HG02623 (cell line): ENCODE results near the gene GPR18.
"Not testable (repeated sequence)": the region's sequence is repeated elsewhere in the genome, so short reads cannot be mapped to it uniquely, and the experiment has no call there.

Experiments
- ATAC-seq: cut with Tn5 transposase; IDR thresholded peaks from one replicate; pipeline ENCODE4 v1.9.1; 2021; ENCODE audit warnings: moderate library complexity; ENCODE audit not compliant: unreplicated experiment

The GPR18 gene

DNA sequence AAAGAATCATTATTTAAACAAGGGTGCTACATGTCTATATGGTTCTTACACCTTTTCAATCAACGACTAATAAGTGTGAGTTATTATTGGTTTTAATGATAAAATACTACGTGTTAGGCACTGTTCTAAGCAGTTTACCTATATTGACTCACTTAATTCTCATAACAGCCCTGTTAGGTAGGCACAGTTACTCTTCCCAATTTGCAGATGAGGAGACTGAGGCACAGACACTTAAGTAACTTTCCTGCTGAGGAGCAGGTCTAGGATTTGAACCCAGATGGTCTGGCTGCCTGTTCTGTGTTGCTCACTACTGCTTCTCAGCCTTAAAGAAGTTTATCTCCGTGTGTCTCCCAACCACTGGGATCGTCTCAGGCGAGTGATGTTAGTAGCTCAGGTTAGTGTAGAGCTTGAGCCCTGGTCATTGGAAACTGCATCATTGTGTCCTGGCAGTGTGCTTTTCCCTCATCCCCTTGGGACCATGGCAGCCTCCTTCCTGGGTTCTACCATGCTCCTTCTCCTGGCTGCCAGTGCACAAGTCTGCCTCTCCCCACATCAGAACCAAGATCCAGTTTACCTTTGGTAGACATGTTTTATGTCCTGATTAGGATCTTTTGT is 46.7 kb downstream of the GPR18 start:
- ATAC-seq, result no peak

DNA sequence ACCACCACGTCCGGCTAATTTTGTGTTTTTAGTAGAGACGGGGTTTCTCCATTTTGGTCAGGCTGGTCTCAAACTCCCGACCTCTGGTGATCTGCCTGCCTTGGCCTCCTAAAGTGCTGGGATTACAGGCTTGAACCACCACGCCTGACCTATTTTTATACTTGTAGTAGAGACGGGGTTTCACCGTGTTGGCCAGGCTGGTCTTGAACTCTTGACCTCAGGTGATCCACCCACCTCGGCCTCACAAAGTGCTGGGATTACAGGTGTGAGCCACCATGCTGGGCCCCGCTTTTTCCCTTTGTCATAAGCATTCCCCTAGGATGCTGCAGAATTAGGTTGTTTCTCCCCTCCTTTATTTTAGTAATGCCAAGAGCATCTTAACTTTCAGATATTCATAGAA is 47.6 kb downstream of the GPR18 start:
- not testable (repeated sequence) for ATAC-seq

DNA sequence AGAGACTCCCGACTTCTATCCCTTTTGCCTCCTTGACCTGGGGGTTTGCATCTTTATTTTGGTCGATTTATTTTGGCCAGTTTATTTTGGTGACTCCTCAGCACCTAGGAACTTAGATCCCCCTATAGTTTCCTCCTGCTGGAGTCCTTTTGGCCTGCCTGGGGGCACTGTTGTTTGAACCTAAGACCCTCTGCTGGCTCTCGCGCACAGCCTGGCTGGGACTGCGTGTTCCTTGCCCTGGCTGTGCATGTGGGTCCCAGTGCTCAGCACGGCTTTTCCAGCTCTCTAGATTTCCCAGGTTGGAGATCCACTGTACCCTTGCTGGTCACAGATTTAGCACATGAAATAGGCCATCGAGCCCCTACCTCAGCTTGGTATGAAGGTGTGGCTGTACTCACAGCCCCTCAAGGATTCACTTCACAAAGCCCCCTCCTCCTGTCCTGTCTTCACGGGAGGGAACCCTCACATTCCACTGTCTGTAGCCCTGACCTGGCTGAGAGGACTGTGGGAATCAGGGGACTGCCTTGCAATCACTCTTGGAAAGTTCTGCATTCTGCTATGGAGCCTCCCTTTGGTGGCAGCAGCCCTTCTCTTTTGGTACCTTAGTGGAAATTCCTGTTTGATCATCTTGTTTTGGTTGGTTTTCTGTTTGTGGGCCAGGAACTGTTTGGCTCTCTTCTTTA is 49.2 kb downstream of the GPR18 start:
- ATAC-seq, result no peak

DNA sequence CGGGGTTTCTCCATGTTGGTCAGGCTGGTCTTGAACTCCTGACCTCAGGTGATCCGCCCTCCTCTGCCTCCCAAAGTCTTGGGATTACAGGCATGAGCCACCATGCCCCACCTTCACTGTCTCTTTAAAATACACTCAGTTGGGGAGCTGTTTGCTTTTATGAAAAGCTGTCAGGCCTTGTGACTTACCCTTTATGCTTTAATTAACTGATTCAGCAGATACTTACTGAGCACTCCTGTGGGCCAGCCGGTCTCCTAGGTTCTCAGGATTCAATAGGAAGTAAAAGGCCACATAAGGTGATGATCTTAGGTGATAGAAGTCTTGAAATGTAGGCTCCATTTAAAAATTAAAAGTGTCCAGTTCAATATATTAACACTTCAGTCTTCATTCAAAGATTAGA is 50.0 kb downstream of the GPR18 start:
- no peak for ATAC-seq

DNA sequence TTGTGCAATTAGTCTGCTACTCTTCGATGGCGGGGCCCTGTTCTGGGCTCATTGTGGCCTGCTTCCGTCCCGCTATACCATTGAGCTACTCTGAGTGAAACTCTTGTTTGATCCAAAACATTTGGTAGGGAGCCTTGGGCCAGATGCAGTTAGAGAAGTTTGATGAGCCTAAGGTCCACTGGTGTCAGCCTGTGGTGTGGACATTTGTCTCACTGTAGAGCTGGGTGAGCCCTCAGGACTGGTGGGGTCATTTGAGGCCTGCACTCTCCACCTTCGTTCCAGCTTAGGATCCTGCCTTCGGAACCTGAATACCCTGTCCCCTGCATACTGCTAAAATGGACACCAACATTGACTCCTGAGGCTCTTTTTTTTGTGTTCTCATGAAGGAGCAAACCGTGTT is 50.7 kb downstream of the GPR18 start:
- no peak for ATAC-seq

DNA sequence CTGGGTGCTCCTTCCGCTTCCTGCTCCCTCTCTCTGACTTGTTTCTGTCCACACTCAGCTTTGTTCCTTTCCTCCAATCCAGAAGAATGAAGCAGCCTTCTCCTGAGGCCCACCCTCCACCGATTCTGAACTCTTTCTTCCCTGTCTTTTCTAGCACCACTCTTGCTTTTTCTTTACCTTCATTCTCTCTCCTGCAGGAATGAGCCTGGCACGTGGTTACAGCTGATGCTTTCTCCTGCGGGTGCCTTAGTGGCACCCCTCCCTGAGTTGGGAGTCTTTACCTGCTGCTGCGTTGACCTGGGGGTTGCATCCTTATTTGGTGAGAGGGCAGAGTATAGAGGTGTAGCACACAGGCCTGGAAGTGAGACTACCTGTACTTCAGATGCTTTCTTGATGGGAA is 51.3 kb downstream of the GPR18 start:
- no peak for ATAC-seq

DNA sequence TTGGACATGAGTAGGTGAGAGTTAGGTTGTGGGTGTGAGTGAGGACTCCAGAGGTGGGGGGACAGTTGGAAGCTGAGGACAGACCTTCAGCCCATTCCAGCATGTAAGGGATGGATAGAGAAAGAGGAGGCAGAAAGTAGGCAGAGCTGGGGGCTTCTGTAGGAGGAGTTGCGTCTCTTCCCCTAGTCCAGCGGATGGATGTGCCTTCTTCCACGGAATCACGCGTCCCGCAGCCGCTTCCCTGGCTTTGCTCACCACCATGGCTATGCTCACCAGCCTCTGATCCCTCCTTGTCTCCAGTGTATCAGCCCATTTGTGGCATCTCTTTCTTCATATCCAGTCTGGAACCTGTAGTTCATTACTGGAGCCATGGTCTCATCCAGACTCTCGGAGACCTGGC is 52.0 kb downstream of the GPR18 start:
- ATAC-seq, result no peak

DNA sequence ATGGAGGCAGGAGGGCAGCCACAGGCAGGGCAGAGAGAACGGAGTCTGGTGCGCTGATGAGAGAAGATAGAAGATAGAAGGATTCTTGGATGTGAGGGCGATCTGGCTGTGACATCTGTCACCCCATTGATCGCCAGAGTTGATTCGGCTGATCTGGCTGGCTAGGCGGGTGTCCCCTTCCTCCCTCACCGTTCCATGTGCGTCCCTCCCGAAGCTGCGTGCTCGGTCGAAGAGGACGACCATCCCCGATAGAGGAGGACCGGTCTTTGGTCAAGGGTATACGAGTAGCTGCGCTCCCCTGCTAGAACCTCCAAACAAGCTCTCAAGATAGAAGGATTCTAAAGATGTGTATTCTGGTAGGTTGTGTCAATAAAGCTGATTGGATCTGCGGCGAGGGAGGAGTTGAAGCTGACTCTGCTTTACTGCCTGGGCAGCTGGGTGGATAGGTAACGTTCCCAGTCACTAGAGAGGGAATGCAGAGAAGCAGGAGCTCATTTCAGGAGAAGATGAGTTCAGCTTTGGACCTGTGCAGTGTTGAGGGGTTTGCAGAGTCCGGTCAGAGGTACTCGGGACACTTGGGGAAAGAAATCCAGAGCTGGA is 52.5 kb downstream of the GPR18 start:
- no peak for ATAC-seq
